KBM-7 (cell line): ENCODE measurements around the gene GALR3.

Experiments used
- DNase-seq: peaks from one replicate; pipeline ENCODE4 v3.0.0-alpha.2; 2015
- in situ Hi-C: fragments of 300-500 bp; cut with MboI; formaldehyde crosslinking; loops from 2 replicates; pipeline ENCODE4 v1.14.3; 2020; ENCODE audit warnings: low sequenced_read_pairs, low pct_unique_long_range_greater_than_20kb, mixed read lengths

Gene GALR3

GRCh38 chr22:37854946-37855345, 31.8 kb downstream of the GALR3 start:
- no peak for DNase-seq
- in situ Hi-C loops = no loop called here

- no peak for DNase-seq
- in situ Hi-C loops = no loop called here
Measured at GRCh38 chr22:37855462-37855861, 32.3 kb downstream of the GALR3 start.

DNA sequence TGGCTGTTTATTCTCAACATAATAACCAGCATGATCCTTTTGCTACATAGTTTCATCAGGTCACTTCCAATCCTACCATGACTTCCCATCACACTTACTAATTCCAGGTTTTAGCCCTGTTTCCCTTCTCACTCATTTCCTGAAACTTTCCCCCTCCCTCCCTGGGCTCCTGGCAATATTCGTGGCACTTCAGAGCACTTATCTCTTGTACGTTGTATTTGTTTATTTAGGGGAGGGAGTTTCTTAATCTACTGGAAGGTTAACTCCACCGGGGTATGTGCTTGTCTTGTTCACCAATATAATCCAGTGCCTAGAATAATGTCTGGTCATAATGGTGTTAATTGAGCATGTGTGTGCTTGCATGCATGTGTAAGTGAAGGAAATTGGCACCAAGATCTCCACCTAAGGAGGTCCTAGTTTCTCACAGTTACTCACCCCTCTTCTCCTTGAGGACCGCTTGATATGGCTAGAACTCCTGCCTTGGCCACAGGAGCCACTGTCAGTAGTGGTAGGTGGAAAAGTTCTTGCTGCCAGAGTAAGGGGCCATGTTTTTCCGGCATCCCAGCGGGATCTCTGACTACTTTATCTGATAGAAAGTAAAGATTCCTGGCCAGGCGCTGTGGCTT, 37.7 kb downstream of the GALR3 start:
- DNase-seq = no peak
- in situ Hi-C loops = no loop called here

DNA sequence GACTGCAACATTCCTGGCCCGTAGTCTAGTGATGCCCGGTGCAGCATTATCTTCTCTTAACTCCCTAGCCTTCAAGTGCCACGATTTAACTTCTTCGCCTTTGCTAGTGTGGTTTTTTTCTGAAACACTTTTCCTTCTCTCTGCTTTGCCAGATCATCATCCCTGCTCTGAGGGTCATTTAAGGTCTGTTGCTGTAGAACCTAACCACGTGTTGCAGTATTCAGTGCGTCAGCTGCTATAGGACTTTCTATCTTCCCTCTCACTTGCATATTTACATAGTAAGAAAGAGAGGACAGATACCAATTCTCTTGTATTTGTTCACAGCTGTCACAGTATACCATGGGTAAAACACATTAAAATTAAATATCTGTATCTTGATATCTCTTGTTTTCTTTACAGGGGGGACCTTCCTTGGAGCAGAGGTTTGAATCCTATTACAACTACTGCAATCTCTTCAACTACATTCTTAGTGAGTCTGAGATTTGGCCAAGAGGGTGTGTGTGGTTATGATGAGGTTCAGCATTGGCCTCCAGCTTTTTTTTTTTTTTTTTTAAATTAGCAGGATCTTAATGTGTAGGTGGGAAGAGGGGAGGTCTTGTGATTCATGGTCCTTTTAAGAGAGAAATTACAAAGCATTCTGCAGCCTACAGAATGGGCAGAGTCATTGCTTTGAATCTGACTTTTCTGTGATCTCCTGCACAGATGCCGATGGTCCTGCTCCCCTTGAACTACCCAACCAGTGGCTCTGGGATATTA, 39.6 kb downstream of the GALR3 start:
- no peak for DNase-seq
- in situ Hi-C loops = no loop called here

DNA sequence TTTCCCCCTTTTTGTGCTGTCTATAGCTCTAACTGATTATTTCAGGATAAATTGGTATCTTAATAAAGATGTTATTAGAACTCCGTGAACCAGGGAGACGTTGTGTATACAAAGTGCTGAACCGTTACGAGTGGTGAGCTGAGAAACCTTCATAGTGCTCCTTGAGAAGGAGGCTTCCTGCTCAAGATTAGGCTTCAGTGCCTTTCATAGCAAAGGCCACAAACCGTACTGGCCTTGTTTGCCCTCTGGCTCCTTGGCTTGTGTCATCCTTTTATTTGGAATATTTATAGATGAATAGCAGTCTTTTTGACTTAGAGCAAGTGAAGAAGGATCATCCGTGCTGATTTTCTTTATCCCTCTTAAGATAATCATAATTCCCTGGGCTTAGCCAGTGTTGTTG, 42.3 kb downstream of the GALR3 start:
- no peak for DNase-seq
- in situ Hi-C loops = no loop called here

DNA sequence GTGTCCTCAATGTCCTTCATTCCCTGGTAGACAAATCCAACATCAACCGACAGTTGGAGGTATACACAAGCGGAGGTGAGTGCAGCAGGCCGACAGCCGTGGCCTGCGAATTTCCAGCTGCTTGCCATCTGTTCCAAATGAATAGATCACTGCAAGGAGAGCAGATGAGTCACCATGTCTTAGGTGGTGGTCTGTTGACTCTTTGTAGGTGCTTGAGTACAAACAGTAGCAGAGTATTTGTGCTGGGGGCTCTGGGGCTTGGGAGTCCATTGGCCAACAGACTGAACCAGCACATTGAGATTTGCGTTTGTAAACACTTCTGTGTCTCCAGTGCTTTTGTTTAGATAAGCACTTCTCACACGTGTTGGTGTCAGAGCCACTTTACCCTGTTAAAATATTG, 47.1 kb downstream of the GALR3 start:
- in situ Hi-C loops = no loop called here
- no peak for DNase-seq
